Raji (cell line): ENCODE measurements around the gene MEIS2.

Experiments used
- POLR2A ChIP-seq: IDR thresholded peaks from 2 replicates; pipeline ENCODE4 v1.6.1; 2011; ENCODE audit warnings: low read depth, low read length, control low read depth; ENCODE audit not compliant: insufficient read depth

The MEIS2 gene

GRCh38 chr15:36917411-36918267, 182.7 kb downstream of the MEIS2 start:
- TF ChIP-seq POLR2A, result no peak

- TF ChIP-seq POLR2A, result no peak
Observed at GRCh38 chr15:36914960-36915808, 185.2 kb downstream of the MEIS2 start.

- no peak for TF ChIP-seq POLR2A
Observed at GRCh38 chr15:36914466-36914865, 185.9 kb downstream of the MEIS2 start.

GRCh38 chr15:36912311-36912712, 188.0 kb downstream of the MEIS2 start:
- TF ChIP-seq POLR2A, result no peak

- no peak for TF ChIP-seq POLR2A
Observed at GRCh38 chr15:36911322-36911944, 188.9 kb downstream of the MEIS2 start.

DNA sequence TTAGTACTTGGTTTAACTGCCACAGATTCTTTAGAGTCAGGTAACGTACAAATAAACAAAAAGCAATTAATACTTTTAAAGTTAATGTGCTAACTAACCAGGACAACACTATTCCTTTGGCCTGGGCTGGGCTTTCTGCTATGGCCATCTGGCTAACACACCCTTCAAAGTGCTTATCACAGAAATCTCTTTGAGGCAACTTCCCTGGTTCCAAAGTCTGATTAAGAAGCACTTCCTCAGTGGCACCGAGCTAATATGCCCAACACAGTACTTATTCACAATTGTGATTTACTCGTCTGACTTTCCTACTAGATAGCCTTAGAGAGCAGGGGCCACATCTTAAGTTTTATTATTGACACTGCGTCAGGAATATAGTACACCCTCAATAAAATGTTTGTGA, 191.4 kb downstream of the MEIS2 start:
- TF ChIP-seq POLR2A, result no peak

- TF ChIP-seq POLR2A, result no peak
Observed at GRCh38 chr15:36907295-36907694, 193.1 kb downstream of the MEIS2 start.

DNA sequence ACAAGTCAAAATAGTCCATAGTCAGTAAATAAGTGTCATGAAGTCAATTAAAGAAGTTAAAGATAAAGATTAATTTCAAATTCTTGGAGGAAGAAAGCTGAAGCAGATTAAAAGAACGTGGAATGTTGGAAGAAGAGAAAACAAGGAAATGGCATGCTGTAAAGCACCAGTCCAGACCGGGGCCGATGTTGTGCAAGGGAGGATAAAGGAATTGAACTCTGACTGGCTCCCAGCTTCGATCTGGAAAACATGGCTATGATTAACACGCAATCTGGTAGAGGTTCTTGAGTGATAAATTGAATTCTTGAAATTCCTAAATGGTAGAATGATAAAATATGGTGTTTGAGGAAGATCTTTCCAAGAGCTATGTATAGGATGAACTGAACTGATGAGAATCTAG, 194.4 kb downstream of the MEIS2 start:
- TF ChIP-seq POLR2A, result no peak

DNA sequence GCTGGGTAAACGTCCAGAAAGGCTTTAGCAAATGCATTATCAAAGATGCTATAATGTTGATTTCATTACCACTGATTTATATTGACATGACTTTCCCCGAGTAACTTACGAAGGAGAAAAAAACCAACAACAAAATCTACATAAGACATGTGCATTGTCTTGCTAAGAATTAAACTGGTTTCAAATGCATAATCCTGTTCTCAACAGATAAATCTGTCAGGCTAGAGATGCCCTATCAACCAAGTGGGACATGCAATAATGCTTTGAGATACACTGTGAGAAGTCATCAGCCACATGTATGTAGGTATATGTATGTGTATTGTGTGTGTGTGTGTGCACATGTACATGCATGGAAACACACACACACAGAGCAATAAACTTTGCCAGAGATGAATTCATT, 195.6 kb downstream of the MEIS2 start:
- no peak for TF ChIP-seq POLR2A

DNA sequence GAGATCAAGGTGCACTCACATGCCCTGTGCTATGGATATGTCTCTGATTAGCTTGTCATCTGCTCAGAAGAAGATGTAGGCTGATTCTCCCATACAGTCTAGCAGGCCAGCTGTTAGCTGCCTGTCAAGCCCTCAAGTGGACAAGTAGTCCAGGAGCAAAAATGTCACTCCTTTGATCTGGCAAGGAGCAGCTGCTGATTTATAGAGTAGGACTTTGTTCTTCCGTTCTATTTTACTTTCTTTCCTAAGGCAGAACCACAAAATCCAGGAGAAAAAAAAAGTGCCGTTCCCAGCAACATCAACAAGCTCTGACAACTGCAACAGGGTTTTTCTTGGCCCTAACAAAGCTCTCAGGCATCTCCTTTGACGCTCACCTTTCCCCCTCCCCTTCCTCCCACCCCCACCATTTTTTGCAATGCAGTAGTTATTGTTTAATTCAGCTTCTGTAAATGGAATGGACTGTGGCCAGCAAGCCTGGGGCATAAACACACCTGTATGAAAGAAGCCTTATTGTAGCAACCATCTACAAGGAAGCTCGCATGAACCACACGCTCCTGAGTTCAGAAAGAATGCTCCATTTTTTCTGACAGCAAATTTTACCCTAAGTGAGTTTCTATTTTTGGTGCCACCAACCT, 196.3 kb downstream of the MEIS2 start:
- no peak for TF ChIP-seq POLR2A

GRCh38 chr15:36903195-36903594, 197.2 kb downstream of the MEIS2 start:
- TF ChIP-seq POLR2A, result no peak

GRCh38 chr15:36901012-36901411, 199.3 kb downstream of the MEIS2 start:
- TF ChIP-seq POLR2A, result no peak

- TF ChIP-seq POLR2A, result no peak
Observed at GRCh38 chr15:36899696-36900095, 200.7 kb downstream of the MEIS2 start.

DNA sequence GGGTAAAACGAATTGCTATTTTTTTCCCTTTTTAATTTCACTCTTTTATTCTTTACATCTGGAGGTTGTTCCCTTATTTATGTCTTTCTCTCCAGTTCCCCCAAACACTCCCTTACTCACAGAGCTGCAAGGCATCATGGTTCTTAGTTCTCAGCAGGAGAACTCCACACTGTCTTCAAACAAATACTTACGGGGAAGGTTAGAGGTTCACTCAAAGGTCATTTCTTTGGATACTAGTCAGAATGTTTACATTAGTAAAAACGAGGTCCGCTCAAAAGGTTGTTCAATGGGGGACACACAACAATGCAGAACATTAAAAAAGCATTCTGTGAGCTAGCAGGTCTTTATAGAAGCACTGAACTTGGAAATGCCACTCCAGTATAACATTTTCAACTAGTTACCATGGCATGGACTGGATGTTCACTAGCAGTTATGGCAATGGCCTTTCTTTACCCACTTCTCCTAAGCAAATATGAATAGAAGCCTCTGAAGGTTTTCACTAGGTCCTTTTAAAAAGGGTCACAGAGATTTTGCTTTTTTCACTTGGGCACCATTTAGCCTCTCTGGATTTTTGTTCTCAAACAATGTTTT, 201.7 kb downstream of the MEIS2 start:
- TF ChIP-seq POLR2A, result no peak

DNA sequence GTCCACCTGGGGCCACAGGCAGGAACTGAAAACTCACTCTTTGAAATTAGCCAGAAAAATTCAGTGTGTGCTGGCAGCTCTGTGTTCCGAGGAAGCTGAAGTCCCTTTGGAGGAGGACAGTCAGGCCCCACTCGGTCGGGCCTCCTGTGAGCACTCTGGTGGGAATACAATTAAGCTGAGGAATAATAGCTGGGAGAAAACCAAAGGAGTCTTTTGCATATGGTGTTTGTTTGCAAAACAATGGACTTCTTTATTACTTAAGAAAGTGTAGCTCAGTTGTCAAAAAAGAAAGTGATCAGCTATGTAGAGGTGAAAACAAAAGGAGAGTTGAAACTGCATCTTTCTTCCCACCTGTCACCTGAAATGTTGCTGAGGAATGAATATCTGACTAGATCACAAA, 202.5 kb downstream of the MEIS2 start:
- no peak for TF ChIP-seq POLR2A

DNA sequence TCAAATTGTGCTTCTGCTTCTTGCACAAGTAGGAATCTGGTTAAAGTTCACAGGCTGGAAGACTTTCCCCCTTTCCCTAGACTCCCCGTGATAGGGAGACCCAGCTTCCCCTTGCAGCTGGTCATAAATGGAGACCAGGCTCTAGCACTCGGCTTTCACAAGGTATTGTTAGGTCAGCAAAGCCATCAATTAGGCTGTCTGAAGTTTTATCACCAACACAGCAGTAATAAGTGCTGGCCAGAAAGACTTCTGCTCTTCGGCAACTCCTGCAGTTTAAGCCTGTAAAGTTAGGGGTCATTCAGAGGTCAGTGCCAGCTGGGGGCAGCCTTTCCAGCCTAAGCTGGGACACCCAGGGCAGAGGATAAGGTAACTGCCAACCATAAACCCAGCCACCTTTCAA, 203.4 kb downstream of the MEIS2 start:
- no peak for TF ChIP-seq POLR2A

DNA sequence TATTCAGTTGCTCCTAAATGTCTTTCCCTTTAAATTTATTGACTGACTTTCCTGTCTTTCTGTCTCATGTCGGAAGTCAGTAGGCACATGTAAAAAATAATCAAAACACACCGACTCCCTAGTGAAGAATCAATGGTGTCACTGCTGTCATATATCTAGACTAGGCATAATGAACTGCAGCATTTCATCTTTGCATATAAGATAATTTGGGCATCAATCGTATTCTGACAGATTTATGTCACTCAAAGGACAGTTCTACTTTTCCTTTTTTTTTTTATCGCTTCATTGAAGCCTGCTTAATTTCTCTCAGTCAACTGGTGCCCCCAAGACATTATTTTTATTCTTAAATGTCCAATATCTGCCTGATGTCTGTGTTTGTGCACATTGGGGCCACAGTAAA, 206.3 kb downstream of the MEIS2 start:
- TF ChIP-seq POLR2A, result no peak
